PC-3 (cell line): ENCODE data around the gene GNPTG.
"Not testable (repeated sequence)": the region's sequence is repeated elsewhere in the genome, so short reads cannot be mapped to it uniquely, and the experiment has no call there.

Experiments
- CTCF ChIP-seq: fragments of 300-600 bp; sonication (generic); conservative IDR thresholded peaks from 2 replicates; pipeline ENCODE4 v1.5.1; 2017; ENCODE audit warnings: antibody characterized with exemption, low read depth, mild to moderate bottlenecking, low read length
- EZH2 ChIP-seq: fragments of 300-600 bp; sonication (generic); IDR thresholded peaks from one replicate; pipeline ENCODE4 v1.6.1; 2017; ENCODE audit warnings: antibody characterized with exemption, mild to moderate bottlenecking, low read length; ENCODE audit not compliant: unreplicated experiment

DNA sequence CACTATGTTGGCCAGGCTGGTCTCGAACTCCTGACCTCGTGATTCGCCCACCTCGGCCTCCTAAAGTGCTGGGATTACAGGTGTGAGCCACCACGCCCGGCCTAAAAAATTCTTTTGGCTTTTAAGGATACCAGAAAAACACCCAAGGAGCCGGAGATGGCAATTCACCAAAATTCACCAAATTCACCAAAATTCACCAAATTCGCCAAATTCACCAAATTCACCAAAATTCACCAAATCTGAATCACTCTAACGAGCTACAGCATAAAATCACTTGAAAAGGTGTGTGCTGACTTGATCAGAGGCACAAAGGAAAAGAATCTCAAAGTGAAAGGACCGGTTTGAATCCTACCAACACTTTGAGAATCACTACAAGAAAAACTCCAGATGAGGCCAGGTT is 22.8 kb upstream of the GNPTG start:
- not testable (repeated sequence) for TF ChIP-seq CTCF, EZH2
